GM18868 (cell line): ENCODE results near the gene AKNAD1.

Source experiments
- ATAC-seq: cut with Tn5 transposase; IDR thresholded peaks from one replicate; pipeline ENCODE4 v1.9.1; 2021; ENCODE audit warnings: mild to moderate bottlenecking, moderate library complexity; ENCODE audit not compliant: unreplicated experiment

The AKNAD1 gene

DNA sequence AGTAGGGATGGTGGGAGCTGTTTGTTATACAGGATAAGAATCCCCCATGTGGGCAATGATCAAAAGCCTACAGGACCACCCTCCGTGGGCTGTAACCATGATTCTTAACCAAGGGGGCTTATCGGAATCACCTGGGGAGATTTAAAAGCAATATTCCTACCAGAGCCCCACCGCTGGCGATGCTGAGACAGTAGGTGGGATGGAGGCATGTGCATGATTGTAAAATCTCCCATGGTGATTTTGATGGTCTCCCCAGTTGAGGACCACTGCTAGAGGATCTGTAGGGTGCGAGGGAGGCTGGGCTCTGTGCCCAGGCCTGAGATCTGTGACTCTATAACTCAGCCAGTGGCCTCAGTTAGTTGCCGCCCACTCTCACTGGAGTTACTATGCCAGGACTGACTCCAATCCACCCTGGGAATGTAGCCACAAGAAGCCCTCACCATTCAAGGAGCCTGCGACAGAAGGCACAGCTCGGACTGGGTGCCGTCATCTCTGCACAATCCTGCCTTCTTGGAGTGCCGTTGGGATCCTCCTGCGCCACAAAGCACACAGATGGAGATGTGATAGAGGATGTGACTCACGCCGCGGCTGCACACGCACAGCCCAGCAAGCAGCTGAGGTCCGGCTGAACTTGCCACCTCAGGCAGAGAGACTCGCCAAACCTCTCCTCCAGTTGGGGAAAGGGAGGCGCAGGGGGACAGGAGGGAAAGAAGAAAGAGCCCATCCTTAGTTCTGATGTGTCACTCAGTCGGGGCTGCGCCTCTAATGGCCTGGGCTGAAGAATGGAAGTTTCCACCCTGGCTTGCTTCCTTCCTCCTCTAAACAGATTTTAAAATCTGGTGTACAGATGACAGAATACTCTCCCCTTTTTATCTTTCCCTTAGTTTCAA is 26.5 kb downstream of the AKNAD1 start:
- no peak for ATAC-seq

DNA sequence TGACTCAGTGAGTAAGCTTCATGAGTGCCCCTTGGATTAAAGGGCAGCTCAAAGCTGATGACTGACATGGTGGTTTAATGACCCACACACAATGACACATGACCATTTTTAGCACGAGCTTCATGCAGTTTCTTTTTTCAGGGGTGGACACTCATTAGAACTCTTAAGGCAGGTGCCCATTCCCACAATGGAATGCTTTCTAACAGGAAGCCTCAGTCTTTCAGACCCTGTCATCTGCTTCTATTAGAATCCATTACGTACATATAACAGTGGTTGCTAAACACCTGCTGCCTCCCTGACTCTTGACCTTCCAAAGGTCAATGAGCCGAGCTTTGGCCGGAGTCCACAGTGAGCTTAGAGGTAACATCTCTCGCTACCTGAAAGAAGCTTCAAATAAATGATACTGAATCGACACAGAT is 27.4 kb downstream of the AKNAD1 start:
- no peak for ATAC-seq

DNA sequence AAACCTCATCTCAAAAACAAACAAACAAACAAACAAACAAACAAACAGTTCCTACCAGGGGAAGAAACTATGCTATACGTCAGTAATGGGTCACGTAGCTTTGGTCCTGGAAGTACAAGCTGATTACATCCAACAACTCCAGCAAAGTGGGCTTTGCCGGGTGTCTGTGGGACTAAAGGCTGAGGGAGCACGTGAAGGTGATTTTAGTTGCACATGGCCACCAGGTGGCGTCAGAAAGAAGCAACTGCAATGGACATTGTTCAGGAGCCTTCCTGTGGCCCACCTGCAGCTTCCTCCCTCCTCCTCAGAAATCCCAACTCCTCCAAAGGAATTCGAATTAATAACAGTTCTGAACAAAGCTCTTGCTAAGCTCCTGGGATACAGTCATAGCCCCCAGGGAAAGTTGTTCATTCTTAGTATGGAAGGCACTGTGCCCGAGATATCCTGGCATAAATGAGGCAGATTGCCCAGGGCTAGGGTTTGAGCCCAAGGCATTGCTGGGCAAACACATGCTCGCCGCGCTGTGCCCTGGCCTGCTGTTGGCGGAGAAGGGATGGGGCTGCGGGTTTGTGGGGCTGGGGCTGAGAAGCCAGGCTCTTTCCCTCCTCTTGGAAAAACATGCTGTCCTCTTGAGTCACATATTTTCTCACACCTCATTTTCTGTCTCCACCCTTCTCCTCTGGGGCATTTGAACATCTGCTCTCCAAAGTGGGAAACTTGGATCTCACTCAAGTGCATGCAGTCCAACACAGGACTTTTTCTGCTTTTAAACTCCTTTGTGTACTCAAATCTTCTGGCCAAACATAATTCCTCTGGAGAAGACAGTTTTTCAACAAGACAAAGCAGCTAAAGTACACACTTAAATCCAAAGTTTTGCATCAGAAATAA is 28.6 kb downstream of the AKNAD1 start:
- peak; percentile 59 for ATAC-seq

DNA sequence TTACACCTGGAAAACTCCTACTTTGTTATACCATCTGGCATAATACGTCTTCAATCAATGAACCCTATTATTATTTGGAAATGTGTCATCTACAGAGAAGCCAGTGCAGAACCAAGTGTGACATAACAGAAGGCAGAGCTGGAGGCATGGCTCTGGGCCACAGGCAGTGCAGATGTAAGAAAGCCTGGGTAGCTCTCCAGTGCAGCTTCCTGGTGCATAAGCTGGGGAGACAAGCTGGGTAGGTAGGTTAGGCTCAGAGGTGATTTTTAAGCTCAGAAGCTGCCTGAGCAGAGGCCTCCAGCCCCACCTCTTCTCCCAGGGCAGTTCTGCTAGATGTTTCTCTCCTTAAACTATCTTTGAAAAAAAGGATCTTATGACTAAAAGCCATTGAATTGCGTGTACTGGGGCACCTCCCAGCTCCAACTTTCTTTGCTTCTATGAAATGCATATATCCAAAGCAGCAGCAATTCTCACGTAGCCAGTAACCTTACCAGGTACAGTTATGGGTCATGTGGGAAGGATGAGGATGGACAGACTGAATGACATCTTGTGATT is 30.7 kb downstream of the AKNAD1 start:
- no peak for ATAC-seq

DNA sequence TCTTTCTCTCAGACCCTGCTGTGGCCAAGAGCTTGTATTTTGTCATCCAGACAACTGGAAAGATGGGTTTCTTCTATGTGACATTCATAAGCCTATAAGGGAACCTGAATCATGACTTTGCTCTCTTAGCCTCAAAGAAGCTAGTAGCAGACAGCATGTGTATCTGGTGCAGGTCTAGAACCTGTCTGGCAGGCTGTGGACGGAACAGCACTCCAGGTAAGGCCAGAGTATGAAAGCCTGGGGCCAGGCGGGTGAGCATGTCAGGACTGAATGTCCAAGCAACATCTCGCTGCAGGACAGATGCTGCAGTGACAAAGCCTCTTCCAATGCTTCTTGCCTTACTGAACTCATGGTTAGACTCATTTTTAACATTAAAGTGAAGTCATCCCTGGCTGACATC is 32.8 kb downstream of the AKNAD1 start:
- ATAC-seq, result no peak

DNA sequence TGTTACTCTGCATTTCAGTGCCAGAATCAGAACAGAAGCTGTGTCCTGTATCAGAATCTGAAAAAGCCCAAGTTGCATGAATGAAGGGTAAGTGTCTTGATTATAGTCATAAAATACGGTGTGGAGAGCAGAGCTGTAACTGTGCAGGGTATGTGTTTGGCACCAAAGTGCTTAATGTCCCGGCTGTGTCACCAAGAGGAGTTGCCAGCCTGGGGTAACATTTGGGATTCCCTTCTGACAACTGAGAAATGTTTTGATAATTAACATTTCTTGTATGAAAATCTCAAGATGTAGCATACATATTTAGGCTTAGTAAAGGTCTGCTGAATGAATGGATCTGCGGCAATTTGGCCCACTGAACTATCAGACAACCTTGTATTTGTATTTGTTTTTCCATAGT is 33.3 kb downstream of the AKNAD1 start:
- no peak for ATAC-seq

DNA sequence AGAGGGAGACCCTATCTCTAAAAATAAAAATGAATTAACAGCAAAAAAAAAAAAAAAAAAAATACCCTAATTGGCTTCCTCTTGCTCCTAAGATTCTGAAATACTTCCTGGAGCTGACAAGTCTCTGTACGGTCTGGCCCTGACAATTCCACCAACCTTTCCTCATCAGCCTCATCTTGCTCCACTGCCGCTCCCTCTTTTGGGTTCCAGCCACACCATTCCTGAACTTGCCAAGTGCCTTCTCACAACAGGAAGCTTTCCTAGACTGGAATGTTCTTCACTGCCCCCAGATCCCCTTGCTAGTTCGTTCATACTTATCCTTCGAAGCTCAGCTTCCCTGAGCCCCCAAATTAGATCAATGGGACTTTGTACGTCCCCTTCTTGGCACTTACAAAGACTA is 37.0 kb downstream of the AKNAD1 start:
- ATAC-seq, result no peak

DNA sequence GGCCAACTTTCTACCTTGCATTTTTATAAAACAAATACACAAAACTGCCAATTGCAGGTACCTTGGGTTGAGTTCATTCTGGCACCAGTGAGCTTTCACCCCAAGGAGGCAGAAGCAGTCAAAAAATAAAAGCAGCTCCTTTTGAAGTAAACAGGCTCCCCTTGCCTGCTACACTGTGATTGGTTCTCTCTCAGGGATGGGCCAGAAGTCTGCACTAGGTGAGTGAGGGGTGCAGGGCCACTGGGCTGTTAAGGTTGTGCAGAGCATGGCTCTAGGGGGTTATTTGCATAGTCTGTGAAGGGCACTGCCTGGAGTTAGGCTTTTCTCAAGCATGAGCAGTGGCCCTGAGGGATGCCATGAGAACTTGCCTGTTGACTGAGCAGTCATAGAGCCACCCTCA is 39.1 kb downstream of the AKNAD1 start:
- ATAC-seq, result no peak

DNA sequence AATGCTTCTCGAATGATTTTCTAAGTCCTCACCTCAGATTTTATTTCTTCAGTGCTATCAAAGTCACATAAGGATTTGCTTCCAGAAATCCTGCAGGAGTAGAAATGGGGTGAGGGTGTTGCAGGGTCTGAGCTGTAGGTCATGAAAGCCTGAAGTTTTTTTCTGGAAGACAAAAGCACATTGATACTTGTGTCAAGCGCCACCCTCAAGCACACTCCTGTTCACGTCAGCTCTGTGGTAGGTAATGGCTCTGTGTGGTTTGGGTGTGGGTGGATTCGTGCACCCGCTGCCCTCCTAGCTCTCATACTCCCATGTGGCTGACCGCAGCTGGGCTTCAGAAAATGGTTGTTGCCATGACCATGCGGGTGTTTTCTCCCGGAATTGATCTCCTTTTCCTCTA is 39.9 kb downstream of the AKNAD1 start:
- no peak for ATAC-seq

DNA sequence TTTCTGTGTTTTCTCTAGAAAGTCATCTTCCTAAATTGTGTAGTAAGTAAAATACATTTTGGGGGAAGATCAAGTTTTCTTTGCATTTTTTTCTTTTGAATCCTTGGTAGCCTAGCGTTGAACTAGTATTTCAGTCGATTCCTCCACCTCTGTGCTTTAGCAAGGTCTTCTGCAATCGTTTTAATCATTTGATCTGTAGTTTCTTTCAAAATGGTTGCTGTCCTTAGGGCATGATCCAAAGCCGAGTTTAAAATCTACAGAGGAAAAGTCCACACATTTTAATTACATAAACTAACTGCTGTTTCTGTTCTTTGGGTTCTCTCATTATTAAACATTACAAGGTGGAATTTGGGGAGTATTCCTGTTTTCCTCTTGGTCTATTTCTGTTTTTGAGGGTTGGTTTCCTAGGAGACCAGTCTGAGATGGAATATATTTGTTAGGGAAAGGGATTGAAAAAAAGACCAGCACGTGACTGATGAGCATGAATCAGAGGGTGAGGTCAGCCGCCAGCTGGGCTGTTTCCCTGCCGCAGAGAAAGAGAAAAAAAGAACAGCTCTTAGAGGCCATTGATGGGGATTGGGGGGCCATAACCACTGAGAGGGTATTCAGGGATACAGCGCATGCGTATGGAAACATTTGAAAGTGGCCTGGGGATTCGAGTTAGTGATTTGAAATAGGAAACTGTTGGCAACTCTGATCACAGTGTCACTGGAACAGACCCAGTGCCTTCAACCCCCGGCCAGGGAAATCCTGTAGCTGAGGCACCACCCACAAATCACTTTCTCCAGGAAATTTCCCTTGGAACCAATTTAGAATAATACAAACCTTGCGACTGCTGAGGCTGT is 40.6 kb downstream of the AKNAD1 start:
- ATAC-seq, result no peak

DNA sequence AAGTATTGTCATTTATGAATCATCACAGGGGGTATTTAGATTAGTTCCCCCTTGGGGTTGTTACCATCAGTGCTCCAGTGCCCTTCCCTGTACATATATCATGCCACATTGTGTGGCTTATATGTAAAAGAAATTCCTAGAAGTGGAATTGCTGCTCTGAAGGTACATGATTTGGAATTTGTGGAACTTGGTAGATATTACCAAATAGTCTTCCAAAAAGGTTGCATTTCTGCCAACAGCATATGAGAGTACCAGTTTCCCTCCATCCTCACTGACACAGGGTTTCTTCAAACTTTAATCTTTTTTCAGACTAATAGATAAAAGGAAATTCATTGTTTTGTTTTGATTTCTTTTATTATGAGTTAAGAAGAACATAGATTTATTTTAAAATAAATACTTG is 41.3 kb downstream of the AKNAD1 start:
- no peak for ATAC-seq

DNA sequence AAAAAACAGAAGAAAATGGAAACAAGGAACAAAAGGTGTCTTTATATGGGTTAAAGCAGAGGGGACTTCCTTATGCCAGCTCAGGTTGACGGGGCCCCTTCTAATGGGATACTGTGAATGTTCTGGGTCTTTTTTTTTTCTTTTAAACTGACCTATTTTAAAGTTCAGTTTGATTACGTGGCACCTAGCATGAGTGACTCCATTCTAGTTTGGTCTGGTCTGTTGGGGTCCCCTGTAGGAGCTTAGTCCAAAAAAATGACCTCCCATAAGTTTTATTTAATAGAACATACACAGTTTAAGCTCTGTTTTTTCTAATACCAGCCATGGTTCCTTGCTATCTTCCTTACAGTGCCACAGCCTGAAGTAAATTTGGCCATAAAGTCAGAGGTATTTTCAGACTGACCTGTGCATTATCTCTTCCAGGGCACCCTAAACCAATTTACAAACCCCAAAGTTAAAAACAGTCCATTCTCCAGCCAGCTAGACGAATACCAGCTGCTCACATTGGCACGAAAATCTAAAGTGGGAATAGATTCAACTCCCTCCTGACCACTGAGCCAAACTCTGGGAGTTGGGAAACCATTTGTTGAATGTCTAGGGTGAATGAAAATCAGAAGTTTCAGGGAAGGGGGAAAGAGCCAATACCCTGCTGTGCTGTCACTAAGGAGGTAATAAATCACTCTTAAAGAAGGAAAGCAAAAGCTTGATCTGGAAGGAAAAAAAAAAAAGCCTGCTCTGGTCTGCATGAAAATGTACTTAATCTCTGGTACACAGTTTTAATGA is 42.4 kb downstream of the AKNAD1 start:
- no peak for ATAC-seq

DNA sequence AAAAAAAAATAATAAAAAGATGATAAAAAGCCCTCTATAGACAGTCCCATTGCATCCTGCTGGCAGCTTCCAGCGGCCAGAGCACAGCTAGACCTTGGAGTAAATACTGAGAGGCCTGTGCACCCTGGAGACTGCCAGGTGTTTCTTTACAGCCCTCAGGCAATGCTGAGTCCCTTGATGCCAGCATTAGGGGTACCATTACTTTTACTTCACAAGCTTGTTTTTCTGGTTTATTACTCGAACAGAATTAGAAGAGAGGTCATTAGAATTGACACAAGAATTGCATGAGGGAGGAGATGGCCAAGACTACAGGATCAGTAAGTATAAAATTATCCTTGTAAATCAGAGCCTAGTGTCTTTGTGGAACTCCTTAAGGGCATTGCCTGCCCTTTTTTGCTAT is 43.6 kb downstream of the AKNAD1 start:
- ATAC-seq, result no peak

DNA sequence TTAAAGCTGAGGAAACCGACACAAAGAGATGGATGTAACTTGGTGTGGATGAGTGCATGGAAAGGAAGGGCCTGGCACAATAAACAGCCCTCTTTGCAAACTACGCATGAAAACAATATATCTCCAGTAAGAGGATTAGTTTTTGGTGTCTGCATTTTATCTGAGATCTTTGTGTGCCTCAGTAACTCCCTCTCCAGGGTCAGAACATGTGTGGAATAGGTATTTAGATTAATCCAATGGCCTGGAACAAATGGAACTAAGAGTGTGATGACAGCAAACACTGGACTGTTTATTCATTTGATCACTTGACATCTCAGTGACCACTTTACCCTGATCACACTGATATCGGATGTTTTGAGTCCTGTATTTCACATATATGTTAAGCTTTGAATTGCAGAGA is 45.3 kb downstream of the AKNAD1 start:
- no peak for ATAC-seq

DNA sequence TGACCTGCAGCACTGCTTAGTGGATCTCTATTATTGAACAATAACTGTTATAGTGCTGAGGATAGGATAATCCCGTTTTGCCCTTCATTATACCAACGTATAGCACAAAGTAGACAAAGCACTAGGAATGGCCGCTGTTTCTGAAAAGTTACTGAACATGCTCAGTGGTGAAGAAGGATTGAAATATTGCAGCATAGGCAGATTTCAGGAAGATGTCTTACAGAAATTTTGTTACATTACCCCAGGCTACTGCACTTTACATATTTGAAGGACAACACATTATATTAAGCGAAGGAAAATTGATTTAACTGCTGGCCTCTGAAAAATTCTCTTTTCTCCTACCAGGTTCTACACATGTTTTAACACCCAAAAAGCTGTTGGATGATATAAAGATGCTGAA is 48.5 kb downstream of the AKNAD1 start:
- ATAC-seq, result no peak

DNA sequence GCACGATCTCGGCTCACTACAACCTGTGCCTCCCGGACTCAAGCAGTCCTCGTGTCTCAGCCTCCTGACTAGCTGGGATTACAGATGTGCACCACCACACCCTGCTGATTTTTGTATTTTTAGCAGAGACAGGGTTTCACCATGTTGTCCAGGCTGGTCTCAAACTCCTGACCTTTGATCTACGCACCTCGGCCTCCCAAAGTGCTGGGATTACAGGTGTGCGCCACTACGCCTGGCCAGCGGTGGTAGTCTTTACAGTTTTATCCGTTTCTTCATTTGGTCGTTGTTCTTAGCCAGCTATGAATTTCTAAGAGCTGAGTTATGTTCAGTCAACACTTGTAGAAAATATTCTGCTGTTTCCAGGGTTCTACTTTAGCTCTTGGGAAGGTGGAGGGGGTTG is 53.3 kb downstream of the AKNAD1 start:
- no peak for ATAC-seq

DNA sequence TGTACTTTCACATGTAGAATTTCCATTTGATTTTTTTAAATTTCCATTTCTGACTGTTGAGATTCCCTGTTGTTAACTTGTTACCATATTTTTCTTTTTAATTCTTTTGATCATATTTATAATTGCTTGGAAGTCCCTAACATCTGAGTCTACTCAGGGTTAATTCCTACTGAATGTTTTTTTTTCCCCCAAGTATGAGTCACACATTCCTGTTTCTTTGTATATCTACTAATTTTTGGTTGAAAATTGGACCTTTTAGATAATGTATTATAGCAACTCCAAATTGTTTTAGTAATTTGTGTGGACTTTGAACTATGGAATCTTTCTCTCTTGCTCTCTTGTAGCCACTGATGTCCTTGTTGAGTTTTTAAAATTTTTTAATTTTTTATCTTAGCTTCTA is 55.8 kb downstream of the AKNAD1 start:
- ATAC-seq, result no peak

DNA sequence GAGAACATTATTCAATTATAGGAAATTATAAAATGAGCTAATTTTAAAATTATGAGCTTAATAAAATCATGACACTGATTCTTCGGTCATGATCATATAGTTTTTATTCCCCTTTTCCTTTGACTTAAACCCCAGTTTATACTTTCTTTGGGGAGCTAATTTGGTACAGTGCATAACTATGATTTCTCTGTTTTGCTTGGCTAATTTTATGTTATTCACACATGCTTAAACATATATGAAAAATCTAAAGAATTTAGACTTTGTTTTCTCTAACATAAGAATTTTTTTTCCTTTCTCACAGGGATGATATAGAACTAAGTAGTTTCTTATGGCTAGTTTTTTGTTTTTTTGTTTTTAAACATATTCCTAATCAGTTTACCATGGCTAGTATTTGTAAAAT is 57.9 kb downstream of the AKNAD1 start:
- no peak for ATAC-seq

DNA sequence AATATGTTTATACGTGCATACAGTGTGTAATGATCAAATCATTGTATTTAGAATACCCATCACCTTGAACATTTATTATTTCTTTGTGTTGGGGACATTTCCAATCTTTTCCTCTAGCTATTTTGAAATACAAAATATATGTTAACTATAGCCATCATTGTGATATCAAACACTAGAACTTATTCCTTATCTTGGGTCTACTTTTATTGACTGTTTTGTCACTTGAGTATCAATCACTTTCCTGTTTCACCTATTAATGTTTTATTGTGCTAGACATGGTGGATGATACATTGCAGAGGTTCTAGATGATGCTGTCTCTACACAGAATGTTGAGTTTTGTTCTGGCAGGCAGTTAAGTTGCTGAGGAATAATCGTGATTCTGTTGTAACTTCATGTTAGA is 64.5 kb downstream of the AKNAD1 start:
- ATAC-seq, result no peak

DNA sequence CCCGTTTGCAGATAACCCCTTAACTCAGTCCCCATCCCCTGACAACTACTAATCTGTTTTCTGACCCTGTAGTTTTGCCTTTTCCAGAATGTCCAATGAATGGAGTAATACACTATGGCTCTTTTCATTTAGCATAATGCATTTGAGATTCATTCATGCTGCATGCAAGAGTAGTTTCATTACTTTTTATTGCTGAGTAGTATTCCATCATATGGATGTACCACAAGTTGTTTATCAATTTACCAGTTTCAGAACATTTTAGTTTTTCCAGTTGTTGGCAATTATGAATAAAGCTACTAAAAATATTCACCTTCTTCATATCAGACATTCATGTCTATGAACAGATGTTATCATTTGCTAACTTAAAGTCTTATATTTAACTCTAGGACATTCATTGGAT is 65.1 kb downstream of the AKNAD1 start:
- no peak for ATAC-seq
